Uterus (tissue), 4 donors: ENCODE results near the gene SEMA6C. TPM values are rescaled to one million over a fixed set of nuclear protein-coding genes. Genes with fewer than 3 reads are reported as not detected.
"Not testable (repeated sequence)": the region's sequence is repeated elsewhere in the genome, so short reads cannot be mapped to it uniquely, and the experiment has no call there.

ENCODE experiments used
- DNase-seq, 2 donors: peaks; one replicate each; pipeline ENCODE4 v3.0.0-alpha.2; 2019 to 2020
- H3K27ac ChIP-seq, 2 donors: fragments of 200-600 bp; sonication (generic); 1 replicate in 1 of 2; 2 replicates in 1 of 2; pipeline ENCODE4 v1.5.1; 2016 to 2018
- H3K27me3 ChIP-seq, 2 donors: fragments of 200-600 bp; sonication (generic); one replicate each; pipeline ENCODE4 v1.5.1; 2018 to 2019; ENCODE audit warnings: control low read depth in 1 of 2
- H3K36me3 ChIP-seq, 2 donors: fragments of 200-600 bp; sonication (generic); one replicate each; pipeline ENCODE4 v1.5.1; 2019; ENCODE audit warnings: control low read depth in 1 of 2
- H3K4me1 ChIP-seq, 2 donors: fragments of 200-600 bp; sonication (generic); one replicate each; pipeline ENCODE4 v1.5.1; 2018 to 2019; ENCODE audit warnings: control low read depth in 1 of 2
- H3K4me3 ChIP-seq, 2 donors: fragments of 200-600 bp; sonication (generic); 1 replicate in 1 of 2; 2 replicates in 1 of 2; pipeline ENCODE4 v1.5.1; 2018 to 2019; ENCODE audit warnings: mild to moderate bottlenecking in 1 of 2
- H3K9me3 ChIP-seq, 2 donors: fragments of 200-600 bp; sonication (generic); one replicate each; pipeline ENCODE4 v1.5.1; 2019; ENCODE audit warnings: control low read depth in 1 of 2
- POLR2A ChIP-seq, 2 donors: fragments of 450-650 bp; IDR thresholded peaks; one replicate each; pipeline ENCODE4 v1.6.1; 2016; ENCODE audit warnings: antibody characterized with exemption in 2 of 2, mild to moderate bottlenecking in 1 of 2, moderate library complexity in 1 of 2
- intact Hi-C: fragments of 100-400 bp; cut with DNase I; formaldehyde crosslinking; loops from one replicate; pipeline ENCODE4 v1.15.1; 2023; ENCODE audit warnings: low total_unique reads
- total RNA-seq, 4 donors: library from RNA; depleted of rRNA in 3 of 4; stranded (reverse); fragments of >200 nt in 3 of 4; gene quantifications; one replicate each; pipeline versions ENCODE4 v1.1.0 to v1.2.4, GENCODE V29; 2014 to 2023
- TF ChIP-seq, protein P1 (sequence below), 4 experiments: fragments of 200-600 bp in 2 of 4; fragments of 450-650 bp in 2 of 4; sonication (generic) in 2 of 4; IDR thresholded peaks; one replicate each; pipeline ENCODE4 v1.5.1; 2016 to 2019; ENCODE audit warnings: antibody characterized with exemption in 4 of 4, mild to moderate bottlenecking in 2 of 4, moderate library complexity in 1 of 4
- donor health status: DM: yes; HTN: yes; CAD: no.

The SEMA6C gene
- total RNA-seq, 4 donors from 2014 or later = 0.88 to 31.3 (median 10.4) TPM

DNA sequence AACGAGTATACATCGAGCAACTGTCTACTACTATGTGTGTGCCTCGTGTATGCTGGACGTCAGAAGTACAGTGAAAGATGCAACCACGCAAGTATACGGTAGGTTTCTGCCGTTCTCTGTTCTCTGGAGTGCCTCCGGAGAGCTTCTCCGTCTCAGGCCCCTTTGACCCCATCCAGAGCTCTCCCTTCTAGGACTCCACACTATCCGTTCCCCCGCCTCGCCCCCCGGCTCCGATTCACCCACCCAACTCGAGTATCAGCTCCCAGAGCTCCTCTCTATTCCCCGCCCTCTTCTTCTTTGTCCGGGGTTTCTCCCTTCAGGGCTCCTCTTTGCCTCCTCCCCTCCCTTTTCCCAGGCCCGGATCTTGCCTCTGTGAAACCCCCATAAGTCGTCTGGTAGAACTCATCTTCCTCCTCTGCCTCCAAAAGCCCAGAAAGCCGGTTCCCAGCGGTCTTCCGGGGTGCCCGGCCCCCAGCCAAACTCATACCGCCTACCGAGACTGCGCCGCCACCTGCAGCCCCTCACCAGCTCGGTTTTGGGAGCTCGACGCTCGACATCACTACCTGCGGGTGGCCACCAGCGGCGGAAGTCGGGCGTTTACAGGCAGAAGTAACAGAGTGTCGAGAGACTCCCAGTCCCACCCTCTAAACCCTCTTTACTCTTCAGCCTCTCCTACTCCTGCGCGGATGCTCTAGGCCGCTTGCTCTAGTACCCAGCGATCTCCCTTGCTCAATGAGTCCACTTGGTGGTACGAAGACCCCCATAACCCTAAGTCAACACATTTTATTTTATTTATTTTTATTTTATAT, 43.4 kb upstream of the SEMA6C start, which contains the start of gene VPS72:
TSS of gene VPS72 (minus strand) at position 561 of the 809 bp plus-strand sequence. CDS start at position 485, 76 bp downstream.
- intact Hi-C loops = loop anchor here (5.0 to 10.0 kb wide), 2 partner anchors 65 to 152 kb away; partner anchors contain the start of gene PSMD4
- Histone ChIP-seq H3K4me3 (peak within 1 kb of the TSS; percentile 80 to 89), H3K27me3 (no peaks in the 10 kb centered on the region), H3K27ac (peak within 1 kb of the TSS; percentile 82 to 88), H3K4me1 (peaks cover 6 to 12% of the 10 kb centered on the region in 2 donors), H3K9me3 (no peaks in the 10 kb centered on the region), H3K36me3 (no peaks in the 10 kb centered on the region)
- DNase-seq = peak; percentile 82
- TF ChIP-seq, protein P1, sequence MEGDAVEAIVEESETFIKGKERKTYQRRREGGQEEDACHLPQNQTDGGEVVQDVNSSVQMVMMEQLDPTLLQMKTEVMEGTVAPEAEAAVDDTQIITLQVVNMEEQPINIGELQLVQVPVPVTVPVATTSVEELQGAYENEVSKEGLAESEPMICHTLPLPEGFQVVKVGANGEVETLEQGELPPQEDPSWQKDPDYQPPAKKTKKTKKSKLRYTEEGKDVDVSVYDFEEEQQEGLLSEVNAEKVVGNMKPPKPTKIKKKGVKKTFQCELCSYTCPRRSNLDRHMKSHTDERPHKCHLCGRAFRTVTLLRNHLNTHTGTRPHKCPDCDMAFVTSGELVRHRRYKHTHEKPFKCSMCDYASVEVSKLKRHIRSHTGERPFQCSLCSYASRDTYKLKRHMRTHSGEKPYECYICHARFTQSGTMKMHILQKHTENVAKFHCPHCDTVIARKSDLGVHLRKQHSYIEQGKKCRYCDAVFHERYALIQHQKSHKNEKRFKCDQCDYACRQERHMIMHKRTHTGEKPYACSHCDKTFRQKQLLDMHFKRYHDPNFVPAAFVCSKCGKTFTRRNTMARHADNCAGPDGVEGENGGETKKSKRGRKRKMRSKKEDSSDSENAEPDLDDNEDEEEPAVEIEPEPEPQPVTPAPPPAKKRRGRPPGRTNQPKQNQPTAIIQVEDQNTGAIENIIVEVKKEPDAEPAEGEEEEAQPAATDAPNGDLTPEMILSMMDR (IDR thresholded peaks at IDR 0.05) = peak in 3 of 4 experiments; percentile 39 to 63 (median 44)
- TF ChIP-seq POLR2A (IDR thresholded peaks at IDR 0.05) = peak; percentile 48 to 58

DNA sequence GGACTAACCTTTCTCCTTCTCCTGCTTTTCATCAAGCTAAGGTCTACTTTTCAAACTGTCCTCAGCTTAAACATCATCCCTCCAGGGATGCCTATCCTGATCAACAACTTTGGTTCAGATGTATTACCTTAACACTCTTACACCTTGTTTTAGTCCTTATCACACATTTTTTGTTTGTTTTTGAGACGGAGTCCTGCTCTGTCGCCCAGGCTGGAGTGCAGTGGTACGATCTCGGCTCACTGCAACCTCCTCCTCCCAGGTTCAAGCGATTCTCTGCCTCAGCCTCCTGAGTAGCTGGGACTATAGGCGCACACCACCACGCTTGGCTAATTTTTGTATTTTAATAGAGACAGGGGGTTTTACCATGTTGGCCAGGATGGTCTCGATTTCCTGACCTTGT, 42.2 kb upstream of the SEMA6C start:
- peak overlapping the region in 1 of 2 donors; percentile 82 for H3K27ac ChIP-seq
- peaks cover 6 to 12% of the 10 kb centered on the region in 2 donors for H3K4me1 ChIP-seq
- H3K9me3 ChIP-seq, H3K27me3 ChIP-seq, intact Hi-C loops, H3K36me3 ChIP-seq, DNase-seq: not testable (repeated sequence)
- peak overlapping the region in 1 of 2 donors; percentile 80 for H3K4me3 ChIP-seq

DNA sequence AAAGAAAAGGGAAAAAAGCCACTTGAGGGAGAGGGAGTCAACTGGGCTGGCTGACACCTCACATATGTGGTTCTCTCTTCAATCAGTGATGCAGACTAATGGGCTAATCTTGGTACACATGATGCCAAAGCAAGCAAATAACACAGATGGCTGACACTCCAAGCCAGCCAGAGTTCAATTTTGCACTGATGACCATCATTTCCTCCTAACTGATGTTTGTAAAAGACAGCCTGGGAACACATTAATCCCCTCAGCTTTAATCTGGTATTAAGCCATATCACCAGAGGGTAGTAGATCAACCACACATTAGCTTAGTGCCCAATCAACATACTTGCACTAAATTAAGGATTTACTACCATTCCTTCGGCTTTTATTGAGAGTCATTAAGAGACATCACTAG, 40.8 kb upstream of the SEMA6C start:
- Histone ChIP-seq H3K27ac (no peak overlapping the region), H3K4me3 (no peak overlapping the region), H3K4me1 (peaks cover 6 to 12% of the 10 kb centered on the region in 2 donors), H3K36me3 (no peaks in the 10 kb centered on the region), H3K9me3 (no peaks in the 10 kb centered on the region), H3K27me3 (no peaks in the 10 kb centered on the region)
- no peak for TF ChIP-seq POLR2A (IDR thresholded peaks at IDR 0.05)
- no peak for DNase-seq
- intact Hi-C loops = no loop called here

DNA sequence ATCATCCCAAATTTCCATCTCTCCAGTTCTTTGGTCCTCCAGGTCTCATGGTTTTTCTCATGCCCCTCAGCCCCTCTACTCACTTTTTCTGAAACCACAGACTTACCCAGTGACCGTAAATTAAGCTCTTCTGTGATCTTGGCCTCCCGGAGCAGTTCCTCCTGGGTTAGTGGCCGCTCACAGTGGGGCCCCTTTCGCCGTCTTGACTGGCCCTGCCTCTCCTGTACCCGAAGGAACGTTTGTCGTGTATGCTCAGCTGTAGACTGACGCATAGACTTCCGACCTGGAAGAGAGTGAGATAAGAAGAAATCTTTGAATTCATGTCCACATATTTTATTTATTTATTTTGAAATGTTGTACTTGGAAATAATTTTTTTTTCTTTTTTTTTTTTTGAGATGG, 37.8 kb upstream of the SEMA6C start:
- H3K27ac ChIP-seq = no peak overlapping the region
- TF ChIP-seq, protein P1 (IDR thresholded peaks at IDR 0.05) = no peak
- TF ChIP-seq POLR2A (IDR thresholded peaks at IDR 0.05) = no peak
- no peaks in the 10 kb centered on the region for H3K36me3 ChIP-seq
- H3K4me1 ChIP-seq = peaks cover 6 to 12% of the 10 kb centered on the region in 2 donors
- DNase-seq = no peak
- H3K4me3 ChIP-seq = no peak overlapping the region
- H3K27me3 ChIP-seq = no peaks in the 10 kb centered on the region
- intact Hi-C loops = no loop called here
- H3K9me3 ChIP-seq = no peaks in the 10 kb centered on the region

DNA sequence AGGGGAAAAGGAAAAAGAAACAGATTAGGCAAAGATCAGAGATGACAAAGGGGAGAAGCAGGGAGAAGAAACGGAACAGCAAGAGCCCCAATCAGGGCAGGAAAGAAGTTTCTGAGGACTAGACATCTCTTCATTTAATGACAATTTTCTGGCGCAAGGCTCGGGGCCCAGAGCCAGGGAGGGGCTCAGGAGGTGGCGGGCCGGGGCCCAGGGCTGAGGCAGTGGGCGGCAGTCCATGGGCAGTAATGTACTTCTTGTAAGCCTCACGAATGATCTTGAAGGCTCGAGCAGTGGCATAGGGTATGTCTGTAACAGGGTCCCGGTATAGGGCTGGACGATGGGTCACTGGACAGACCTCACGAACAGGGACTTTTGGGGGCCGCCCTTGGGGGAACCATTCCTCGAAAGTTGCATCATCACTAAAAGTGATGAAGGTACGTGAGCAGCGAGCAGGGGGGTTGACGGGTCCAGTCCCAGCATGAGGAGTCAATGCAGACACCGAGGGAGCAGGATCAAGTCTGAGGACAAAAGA, 30.1 kb upstream of the SEMA6C start:
- no peak for DNase-seq
- no peaks in the 10 kb centered on the region for H3K9me3 ChIP-seq
- no peaks in the 10 kb centered on the region for H3K4me1 ChIP-seq
- H3K36me3 ChIP-seq = no peaks in the 10 kb centered on the region
- H3K4me3 ChIP-seq = no peak overlapping the region
- TF ChIP-seq POLR2A (IDR thresholded peaks at IDR 0.05) = no peak
- TF ChIP-seq, protein P1 (IDR thresholded peaks at IDR 0.05) = no peak
- no peaks in the 10 kb centered on the region for H3K27me3 ChIP-seq
- intact Hi-C loops = no loop called here
- H3K27ac ChIP-seq = no peak overlapping the region

DNA sequence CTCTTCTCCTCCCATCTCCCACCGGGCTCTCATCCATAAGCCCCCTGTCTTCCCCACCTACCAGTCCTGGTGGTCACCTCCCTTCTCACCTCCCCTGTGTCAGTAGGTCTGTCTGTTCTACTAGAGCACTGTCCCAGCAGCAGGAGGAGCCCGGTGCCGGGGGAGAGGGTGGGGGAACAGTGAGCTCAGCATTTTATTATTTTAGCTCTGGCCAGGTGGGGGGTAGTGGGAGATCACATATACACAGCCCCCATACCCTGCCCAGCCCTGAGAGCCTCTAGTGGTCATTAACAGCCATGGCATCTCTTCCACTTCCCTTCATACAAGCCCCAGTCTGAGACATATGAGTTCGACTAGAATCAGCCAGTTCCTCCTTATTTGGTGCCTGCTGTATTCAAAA, 29.4 kb upstream of the SEMA6C start, which contains the start of gene TMOD4:
TSS of gene TMOD4 (minus strand) at position 119 of the 400 bp plus-strand sequence. CDS start 1,106 bp downstream, outside the sequence.
- TF ChIP-seq POLR2A (IDR thresholded peaks at IDR 0.05) = no peak
- TF ChIP-seq, protein P1 (IDR thresholded peaks at IDR 0.05) = no peak
- no peak within 1 kb of the TSS for H3K4me3 ChIP-seq
- no peak within 1 kb of the TSS for H3K27ac ChIP-seq
- no peaks in the 10 kb centered on the region for H3K9me3 ChIP-seq
- no peaks in the 10 kb centered on the region for H3K36me3 ChIP-seq
- no peaks in the 10 kb centered on the region for H3K4me1 ChIP-seq
- no peaks in the 10 kb centered on the region for H3K27me3 ChIP-seq
- intact Hi-C loops = no loop called here
- DNase-seq = no peak
